IMR-90 (cell line): Measurements from ENCODE around the gene PRORP.

Experiments
- BHLHE40 ChIP-seq: fragments of 150-350 bp; IDR thresholded peaks from 2 replicates; pipeline ENCODE4 v1.6.1; 2016; ENCODE audit warnings: mild to moderate bottlenecking, low read depth, low read length
- CEBPB ChIP-seq: IDR thresholded peaks from 2 replicates; pipeline ENCODE4 v1.6.1; 2012; ENCODE audit warnings: low read depth, low read length, improper control_type of control experiment
- FOS ChIP-seq: fragments of 150-350 bp; IDR thresholded peaks from 2 replicates; pipeline ENCODE4 v1.6.1; 2016; ENCODE audit warnings: low read depth, low read length
- MAFK ChIP-seq: IDR thresholded peaks from 2 replicates; pipeline ENCODE4 v1.6.1; 2012; ENCODE audit warnings: low read depth, low read length, improper control_type of control experiment
- MXI1 ChIP-seq: IDR thresholded peaks from 2 replicates; pipeline ENCODE4 v1.6.1; 2012; ENCODE audit warnings: low read depth, mild to moderate bottlenecking, low read length, moderate library complexity, borderline replicate concordance
- NFE2L2 ChIP-seq: fragments of 150-350 bp; IDR thresholded peaks from 2 replicates; pipeline ENCODE4 v1.6.1; 2016; ENCODE audit warnings: low read depth, mild to moderate bottlenecking, low read length
- POLR2A ChIP-seq: IDR thresholded peaks from 2 replicates; pipeline ENCODE4 v1.6.1; 2012; ENCODE audit warnings: mild to moderate bottlenecking, low read depth, low read length
- RAD21 ChIP-seq: IDR thresholded peaks from 2 replicates; pipeline ENCODE4 v1.6.1; 2012; ENCODE audit warnings: low read length, improper control_type of control experiment
- RCOR1 ChIP-seq: IDR thresholded peaks from 2 replicates; pipeline ENCODE4 v1.6.1; 2012; ENCODE audit warnings: mild to moderate bottlenecking, low read length, improper control_type of control experiment; ENCODE audit not compliant: insufficient replicate concordance
- TF ChIP-seq, protein P1 (sequence below): conservative IDR thresholded peaks from 2 replicates; pipeline ENCODE4 v1.5.1; 2012; ENCODE audit warnings: mild to moderate bottlenecking, low read depth, low read length, improper control_type of control experiment
- TF ChIP-seq, protein P2 (sequence below): fragments of 150-350 bp; IDR thresholded peaks from 2 replicates; pipeline ENCODE4 v1.6.1; 2017; ENCODE audit warnings: mild to moderate bottlenecking, antibody characterized with exemption, low read length, low read depth
- TF ChIP-seq, protein P3 (sequence below): fragments of 150-350 bp; IDR thresholded peaks from 2 replicates; pipeline ENCODE4 v1.6.1; 2016; ENCODE audit warnings: low read depth, mild to moderate bottlenecking, low read length, moderate library complexity, borderline replicate concordance

DNA sequence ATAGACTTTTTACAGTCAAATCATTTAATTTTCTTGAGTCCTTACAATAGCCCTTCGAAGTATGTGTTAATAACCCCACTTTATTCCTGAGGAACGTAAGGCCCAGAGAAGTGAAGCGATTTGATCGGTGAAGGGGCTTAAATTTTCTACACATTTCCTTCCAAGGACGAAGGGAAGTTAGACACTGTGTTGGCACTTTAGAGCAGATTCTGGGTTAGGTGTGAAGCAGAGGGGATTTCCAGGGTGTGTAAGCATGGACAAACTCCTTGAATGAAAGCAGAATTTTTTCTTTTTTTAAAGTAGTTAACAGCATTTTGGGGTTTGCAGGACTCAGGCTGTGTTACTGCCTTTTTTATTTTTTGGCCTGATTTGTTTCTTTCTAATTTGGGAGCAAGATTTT lies 38.9 kb downstream of the PRORP start:
- no peak for TF ChIP-seq MAFK
- TF ChIP-seq, protein P1, sequence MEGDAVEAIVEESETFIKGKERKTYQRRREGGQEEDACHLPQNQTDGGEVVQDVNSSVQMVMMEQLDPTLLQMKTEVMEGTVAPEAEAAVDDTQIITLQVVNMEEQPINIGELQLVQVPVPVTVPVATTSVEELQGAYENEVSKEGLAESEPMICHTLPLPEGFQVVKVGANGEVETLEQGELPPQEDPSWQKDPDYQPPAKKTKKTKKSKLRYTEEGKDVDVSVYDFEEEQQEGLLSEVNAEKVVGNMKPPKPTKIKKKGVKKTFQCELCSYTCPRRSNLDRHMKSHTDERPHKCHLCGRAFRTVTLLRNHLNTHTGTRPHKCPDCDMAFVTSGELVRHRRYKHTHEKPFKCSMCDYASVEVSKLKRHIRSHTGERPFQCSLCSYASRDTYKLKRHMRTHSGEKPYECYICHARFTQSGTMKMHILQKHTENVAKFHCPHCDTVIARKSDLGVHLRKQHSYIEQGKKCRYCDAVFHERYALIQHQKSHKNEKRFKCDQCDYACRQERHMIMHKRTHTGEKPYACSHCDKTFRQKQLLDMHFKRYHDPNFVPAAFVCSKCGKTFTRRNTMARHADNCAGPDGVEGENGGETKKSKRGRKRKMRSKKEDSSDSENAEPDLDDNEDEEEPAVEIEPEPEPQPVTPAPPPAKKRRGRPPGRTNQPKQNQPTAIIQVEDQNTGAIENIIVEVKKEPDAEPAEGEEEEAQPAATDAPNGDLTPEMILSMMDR = no peak
- no peak for TF ChIP-seq POLR2A
- TF ChIP-seq FOS = no peak
- TF ChIP-seq RAD21 = no peak
- TF ChIP-seq CEBPB = no peak
- TF ChIP-seq BHLHE40 = no peak
- TF ChIP-seq, protein P2, sequence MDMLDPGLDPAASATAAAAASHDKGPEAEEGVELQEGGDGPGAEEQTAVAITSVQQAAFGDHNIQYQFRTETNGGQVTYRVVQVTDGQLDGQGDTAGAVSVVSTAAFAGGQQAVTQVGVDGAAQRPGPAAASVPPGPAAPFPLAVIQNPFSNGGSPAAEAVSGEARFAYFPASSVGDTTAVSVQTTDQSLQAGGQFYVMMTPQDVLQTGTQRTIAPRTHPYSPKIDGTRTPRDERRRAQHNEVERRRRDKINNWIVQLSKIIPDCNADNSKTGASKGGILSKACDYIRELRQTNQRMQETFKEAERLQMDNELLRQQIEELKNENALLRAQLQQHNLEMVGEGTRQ = no peak
- TF ChIP-seq, protein P3, sequence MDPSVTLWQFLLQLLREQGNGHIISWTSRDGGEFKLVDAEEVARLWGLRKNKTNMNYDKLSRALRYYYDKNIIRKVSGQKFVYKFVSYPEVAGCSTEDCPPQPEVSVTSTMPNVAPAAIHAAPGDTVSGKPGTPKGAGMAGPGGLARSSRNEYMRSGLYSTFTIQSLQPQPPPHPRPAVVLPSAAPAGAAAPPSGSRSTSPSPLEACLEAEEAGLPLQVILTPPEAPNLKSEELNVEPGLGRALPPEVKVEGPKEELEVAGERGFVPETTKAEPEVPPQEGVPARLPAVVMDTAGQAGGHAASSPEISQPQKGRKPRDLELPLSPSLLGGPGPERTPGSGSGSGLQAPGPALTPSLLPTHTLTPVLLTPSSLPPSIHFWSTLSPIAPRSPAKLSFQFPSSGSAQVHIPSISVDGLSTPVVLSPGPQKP = no peak
- TF ChIP-seq RCOR1 = no peak
- TF ChIP-seq MXI1 = no peak
- no peak for TF ChIP-seq NFE2L2
